Bronchial epithelial cell (primary cell): Measurements from ENCODE around the gene HDGF. TPM values are rescaled to one million over a fixed set of nuclear protein-coding genes. Genes with fewer than 3 reads are reported as not detected.

Experiments
- DNase-seq: peaks from one replicate; pipeline ENCODE4 v3.0.0-alpha.2; 2010; ENCODE audit warnings: low read depth
- FAIRE-seq: peaks from 2 replicates; lab custom pipeline; 2011; peaks lifted over from hg19 to GRCh38; lab: Jason Lieb, UNC
- H3K27me3 ChIP-seq: 2 replicates; pipeline ENCODE4 v1.5.1; 2011; ENCODE audit warnings: low read length; ENCODE audit not compliant: control insufficient read depth, insufficient read depth
- H3K36me3 ChIP-seq: 2 replicates; pipeline ENCODE4 v1.5.1; 2011; ENCODE audit warnings: low read length; ENCODE audit not compliant: control insufficient read depth, insufficient read depth
- H3K4me3 ChIP-seq: 2 replicates; pipeline ENCODE4 v1.5.1; 2011; ENCODE audit warnings: mild to moderate bottlenecking, low read depth, low read length, control low read depth
- CTCF ChIP-seq: IDR thresholded peaks from 2 replicates; pipeline ENCODE4 v1.5.1; 2011; ENCODE audit warnings: mild to moderate bottlenecking, moderate library complexity, low read length, control low read depth, inconsistent platforms; ENCODE audit not compliant: insufficient read depth, severe bottlenecking
- total RNA-seq: library from RNA; depleted of rRNA; stranded (reverse); fragments of >200 nt; gene quantifications from 2 replicates; pipeline ENCODE4 v1.2.1, GENCODE V29; 2014

Gene HDGF
- total RNA-seq, 1 donor from 2014 or later: 163 TPM

GRCh38 chr1:156781585-156782186 lies 30.2 kb upstream of the HDGF start:
- no peak for TF ChIP-seq CTCF
- Histone ChIP-seq H3K36me3 (peaks cover 10% of the 10 kb centered on the region), H3K4me3 (no peak overlapping the region), H3K27me3 (no peaks in the 10 kb centered on the region)
- FAIRE-seq (no peak), DNase-seq (no peak)

GRCh38 chr1:156777573-156777972 lies 26.1 kb upstream of the HDGF start:
- DNase-seq (no peak), FAIRE-seq (no peak)
- Histone ChIP-seq H3K4me3 (no peak overlapping the region), H3K27me3 (no peaks in the 10 kb centered on the region), H3K36me3 (peaks cover 5% of the 10 kb centered on the region)
- TF ChIP-seq CTCF: no peak

- FAIRE-seq: no peak
- Histone ChIP-seq H3K27me3 (no peaks in the 10 kb centered on the region), H3K36me3 (peaks cover 4% of the 10 kb centered on the region), H3K4me3 (no peak overlapping the region)
- DNase-seq: no peak
- TF ChIP-seq CTCF: no peak
These were observed 25.5 kb upstream of the HDGF start for GRCh38 chr1:156776942-156777341.

- no peak for FAIRE-seq
- DNase-seq: no peak
- Histone ChIP-seq H3K4me3 (no peak overlapping the region), H3K27me3 (no peaks in the 10 kb centered on the region), H3K36me3 (peaks cover 6% of the 10 kb centered on the region)
- no peak for TF ChIP-seq CTCF
These were observed 24.3 kb upstream of the HDGF start for GRCh38 chr1:156775799-156776198.

GRCh38 chr1:156773607-156774006 lies 22.1 kb upstream of the HDGF start:
- Histone ChIP-seq H3K36me3 (peaks cover 6% of the 10 kb centered on the region), H3K27me3 (no peaks in the 10 kb centered on the region), H3K4me3 (no peak overlapping the region)
- DNase-seq: no peak
- no peak for FAIRE-seq
- no peak for TF ChIP-seq CTCF
